A549 (cell line): Measurements from ENCODE around the gene SSH2. TPM values are rescaled to one million over a fixed set of nuclear protein-coding genes. Genes with fewer than 3 reads are reported as not detected.

Experiments used
- ATAC-seq, 2 experiments: fragments of 200-7000 bp in 1 of 2; fragments of >200 bp in 1 of 2; cut with Nextera tagmentation in 1 of 2; cut with Tn5 transposase in 1 of 2; 3 replicates each; pipeline versions ENCODE4 v1.8.0 to v1.9.1; 2018 to 2020; ENCODE audit warnings: mild to moderate bottlenecking in 1 of 2, moderate library complexity in 1 of 2
- CTCF ChIA-PET: fragments of 300-600 bp; sonication (Branson Sonifier 250); formaldehyde crosslinking; extraction: SDS; loops from one replicate; lab custom pipeline; 2021; ENCODE audit warnings: antibody characterized with exemption, inconsistent platforms; lab: Yijun Ruan, JAX
- POLR2A ChIA-PET: fragments of 350-600 bp; formaldehyde crosslinking; extraction: SDS; loops from one replicate; lab custom pipeline; 2021; ENCODE audit warnings: antibody characterized with exemption, inconsistent platforms; lab: Yijun Ruan, JAX
- DNase-seq, 2 experiments: peaks; one replicate each; pipeline versions ENCODE4 v3.0.0 to v3.0.0-alpha.2; 2011 to 2016; ENCODE audit warnings: low read depth in 1 of 2, low spot score in 1 of 2
- FAIRE-seq: peaks from 2 replicates; lab custom pipeline; 2011; peaks lifted over from hg19 to GRCh38; lab: Jason Lieb, UNC
- H3K27ac ChIP-seq, 2 experiments: fragments of >200 bp; sonication (Bioruptor Twin); formaldehyde crosslinking; 3 replicates each; pipeline ENCODE4 v1.5.1; 2016 to 2017
- H3K4me1 ChIP-seq: fragments of >200 bp; sonication (Bioruptor Twin); formaldehyde crosslinking; 3 replicates; pipeline ENCODE4 v1.6.1; 2016
- H3K4me2 ChIP-seq: fragments of >200 bp; sonication (Bioruptor Twin); formaldehyde crosslinking; 3 replicates; pipeline ENCODE4 v1.6.1; 2016
- H3K4me3 ChIP-seq: fragments of >200 bp; sonication (Bioruptor Twin); formaldehyde crosslinking; 3 replicates; pipeline ENCODE4 v1.5.1; 2016
- H3K9me3 ChIP-seq: fragments of >200 bp; sonication (Bioruptor Twin); formaldehyde crosslinking; 3 replicates; pipeline ENCODE4 v1.6.1; 2016
- BHLHE40 ChIP-seq: IDR thresholded peaks from 2 replicates; pipeline ENCODE4 v1.6.1; 2012; ENCODE audit warnings: low read depth, low read length, inconsistent platforms
- CBX8 ChIP-seq: fragments of 200-600 bp; sonication (generic); IDR thresholded peaks from 2 replicates; pipeline ENCODE4 v1.6.1; 2016
- CEBPB ChIP-seq, 2 experiments: fragments of >200 bp in 1 of 2; sonication (Bioruptor Twin) in 1 of 2; formaldehyde crosslinking in 1 of 2; IDR thresholded peaks; 2 replicates each; pipeline ENCODE4 v1.6.1; 2012 to 2016
- CHD2 ChIP-seq: fragments of 150-350 bp; IDR thresholded peaks from 2 replicates; pipeline ENCODE4 v1.6.1; 2014; ENCODE audit warnings: low read length; ENCODE audit not compliant: partially characterized antibody
- CHD4 ChIP-seq: fragments of 200-600 bp; sonication (generic); IDR thresholded peaks from 2 replicates; pipeline ENCODE4 v1.6.1; 2016; ENCODE audit warnings: antibody characterized with exemption, mild to moderate bottlenecking, borderline replicate concordance
- E2F6 ChIP-seq: IDR thresholded peaks from 2 replicates; pipeline ENCODE4 v1.6.1; 2012; ENCODE audit warnings: low read depth, borderline replicate concordance
- EHF ChIP-seq: fragments of 250-450 bp; sonication (Bioruptor Pico); IDR thresholded peaks from 2 replicates; pipeline ENCODE4 v1.5.0; 2020; ENCODE audit warnings: mild to moderate bottlenecking
- EHMT2 ChIP-seq: fragments of 200-600 bp; sonication (generic); IDR thresholded peaks from 2 replicates; pipeline ENCODE4 v1.6.1; 2016; ENCODE audit warnings: antibody characterized with exemption, low read depth, mild to moderate bottlenecking, moderate library complexity
- FOXS1 ChIP-seq: fragments of 250-450 bp; sonication (Bioruptor Pico); IDR thresholded peaks from 2 replicates; pipeline ENCODE4 v1.5.0; 2020; ENCODE audit warnings: mild to moderate bottlenecking, moderate library complexity
- HDAC2 ChIP-seq: fragments of 200-600 bp; sonication (generic); IDR thresholded peaks from 2 replicates; pipeline ENCODE4 v1.6.1; 2016
- JUNB ChIP-seq: fragments of >200 bp; sonication (Bioruptor Twin); formaldehyde crosslinking; IDR thresholded peaks from 2 replicates; pipeline ENCODE4 v1.6.1; 2016
- KDM1A ChIP-seq: fragments of 200-600 bp; sonication (generic); IDR thresholded peaks from 2 replicates; pipeline ENCODE4 v1.6.1; 2016; ENCODE audit warnings: low read depth, mild to moderate bottlenecking
- MAFK ChIP-seq: fragments of 450-650 bp; IDR thresholded peaks from 2 replicates; pipeline ENCODE4 v1.6.1; 2014; ENCODE audit not compliant: partially characterized antibody
- MYC ChIP-seq: IDR thresholded peaks from 2 replicates; pipeline ENCODE4 v1.6.1; 2012; ENCODE audit warnings: mild to moderate bottlenecking, inconsistent platforms, low read length, improper control_type of control experiment, borderline replicate concordance
- RARB ChIP-seq: fragments of 250-450 bp; sonication (Bioruptor Pico); IDR thresholded peaks from 2 replicates; pipeline ENCODE4 v1.8.0; 2021; ENCODE audit warnings: mild to moderate bottlenecking, moderate library complexity
- REST ChIP-seq: fragments of 200-600 bp; sonication (generic); IDR thresholded peaks from 2 replicates; pipeline ENCODE4 v1.6.1; 2016; ENCODE audit warnings: antibody characterized with exemption, mild to moderate bottlenecking, moderate library complexity
- RFX5 ChIP-seq: fragments of 450-650 bp; IDR thresholded peaks from 2 replicates; pipeline ENCODE4 v1.7.1; 2014; ENCODE audit warnings: antibody characterized with exemption, mild to moderate bottlenecking, moderate library complexity
- RNF2 ChIP-seq: fragments of 200-600 bp; sonication (generic); IDR thresholded peaks from 2 replicates; pipeline ENCODE4 v1.6.1; 2016; ENCODE audit warnings: low read depth, mild to moderate bottlenecking, antibody characterized with exemption, moderate library complexity, borderline replicate concordance
- SREBF2 ChIP-seq: fragments of 450-650 bp; IDR thresholded peaks from 2 replicates; pipeline ENCODE4 v1.6.1; 2014; ENCODE audit warnings: mild to moderate bottlenecking, moderate library complexity
- USF2 ChIP-seq: fragments of 450-650 bp; IDR thresholded peaks from 2 replicates; pipeline ENCODE4 v1.6.1; 2014; ENCODE audit warnings: antibody characterized with exemption
- ZC3H11A ChIP-seq: fragments of 450-650 bp; IDR thresholded peaks from 2 replicates; pipeline ENCODE4 v1.6.1; 2014; ENCODE audit warnings: antibody characterized with exemption, mild to moderate bottlenecking
- ZNF302 ChIP-seq: fragments of 250-450 bp; sonication (Bioruptor Pico); IDR thresholded peaks from 2 replicates; pipeline ENCODE4 v1.9.0; 2021; ENCODE audit warnings: inconsistent platforms, mild to moderate bottlenecking, moderate library complexity
- ZSCAN20 ChIP-seq: fragments of 250-450 bp; sonication (Bioruptor Pico); IDR thresholded peaks from 2 replicates; pipeline ENCODE4 v1.8.0; 2022; ENCODE audit warnings: mild to moderate bottlenecking, moderate library complexity
- WGBS: methylation state at CpG from one replicate; pipeline ENCODE4 v1.1.6; 2017; ENCODE audit errors: missing lambda C conversion rate; 5-methylcytosine and 5-hydroxymethylcytosine counted together
- polyA plus RNA-seq, 4 experiments: library from polyadenylated mRNA; depleted of rRNA in 3 of 4; stranded (reverse); fragments of >200 nt; fragmentation: RNase III in 1 of 4; extraction: RNeasy Plus Mini Kit Qiagen cat#74134 plus additional on column Dnase treatment in 1 of 4; gene quantifications; 2 replicates in 3 of 4; 3 replicates in 1 of 4; pipeline ENCODE4 v1.2.3, GENCODE V29; 2011 to 2017
- TF ChIP-seq, protein P1 (sequence below): fragments of >200 bp; sonication (Bioruptor Twin); formaldehyde crosslinking; IDR thresholded peaks from 2 replicates; pipeline ENCODE4 v1.6.1; 2016
- TF ChIP-seq, protein P2 (sequence below): fragments of 150-350 bp; IDR thresholded peaks from 2 replicates; pipeline ENCODE4 v1.6.1; 2014; ENCODE audit warnings: low read depth, mild to moderate bottlenecking, low read length
- TF ChIP-seq, protein P3 (sequence below): fragments of 250-450 bp; sonication (Bioruptor Pico); IDR thresholded peaks from 2 replicates; pipeline ENCODE4 v1.5.0; 2021; ENCODE audit warnings: mild to moderate bottlenecking, moderate library complexity, borderline replicate concordance

Gene SSH2
- polyA plus RNA-seq, 2 of the 4 experiments (the other 2 are of a cell fraction): 20.7 to 24.5 TPM

DNA sequence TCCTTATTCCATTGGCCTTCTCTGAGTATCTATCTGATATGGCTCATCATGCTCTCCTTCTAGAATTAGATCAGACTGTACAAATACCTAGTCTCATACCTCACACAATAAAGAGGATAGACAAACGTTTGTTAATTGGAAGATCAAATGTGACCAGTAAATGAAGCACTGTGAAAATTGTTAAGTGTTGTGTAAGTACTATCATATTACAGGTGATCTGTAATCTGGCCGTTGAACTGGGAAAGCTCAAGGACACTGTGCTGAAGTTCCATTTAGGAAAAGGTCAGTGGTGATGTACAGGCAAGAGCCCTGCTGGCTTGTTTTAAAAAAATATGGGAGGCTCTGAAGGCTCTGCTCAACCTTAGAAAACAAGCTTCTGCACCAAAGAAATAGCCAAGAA, 268.8 kb downstream of the SSH2 start:
- Histone ChIP-seq H3K9me3 (no peaks in the 10 kb centered on the region), H3K4me1 (peaks cover 30% of the 10 kb centered on the region), H3K27ac (no peak overlapping the region), H3K4me3 (no peak overlapping the region), H3K4me2 (no peak overlapping the region)
- ATAC-seq: no peak
- WGBS: 47% methylated on average over 2 of the region's 2 CpGs
- CTCF ChIA-PET: interaction anchor here (1.6 to 9.1 kb wide), 2 partner anchors 20 to 48 kb away, joined by 3 to 91 read pairs; no protein-coding TSS in a partner anchor
- TF ChIP-seq RFX5: no peak
- no peak for DNase-seq
- POLR2A ChIA-PET: no interaction called here
- FAIRE-seq: peak; percentile 76

GRCh38 chr17:29659155-29659554, 270.9 kb downstream of the SSH2 start:
- Histone ChIP-seq H3K9me3 (no peaks in the 10 kb centered on the region), H3K4me1 (peaks cover 17% of the 10 kb centered on the region), H3K27ac (no peak overlapping the region), H3K4me2 (no peak overlapping the region), H3K4me3 (no peak overlapping the region)
- DNase-seq: no peak
- TF ChIP-seq CEBPB (IDR thresholded peaks at IDR 0.05) (no peak), CHD4 (no peak), CHD2 (no peak), ZNF302 (CRISPR knock-in tag) (no peak), RARB (CRISPR knock-in tag) (no peak), RNF2 (no peak), EHMT2 (no peak), ZC3H11A (no peak), SREBF2 (no peak), USF2 (no peak), ZSCAN20 (no peak), MYC (no peak), EHF (no peak), KDM1A (no peak), MAFK (no peak), FOXS1 (CRISPR knock-in tag) (no peak)
- TF ChIP-seq, protein P1, sequence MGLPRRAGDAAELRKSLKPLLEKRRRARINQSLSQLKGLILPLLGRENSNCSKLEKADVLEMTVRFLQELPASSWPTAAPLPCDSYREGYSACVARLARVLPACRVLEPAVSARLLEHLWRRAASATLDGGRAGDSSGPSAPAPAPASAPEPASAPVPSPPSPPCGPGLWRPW: no peak
- TF ChIP-seq, protein P2, sequence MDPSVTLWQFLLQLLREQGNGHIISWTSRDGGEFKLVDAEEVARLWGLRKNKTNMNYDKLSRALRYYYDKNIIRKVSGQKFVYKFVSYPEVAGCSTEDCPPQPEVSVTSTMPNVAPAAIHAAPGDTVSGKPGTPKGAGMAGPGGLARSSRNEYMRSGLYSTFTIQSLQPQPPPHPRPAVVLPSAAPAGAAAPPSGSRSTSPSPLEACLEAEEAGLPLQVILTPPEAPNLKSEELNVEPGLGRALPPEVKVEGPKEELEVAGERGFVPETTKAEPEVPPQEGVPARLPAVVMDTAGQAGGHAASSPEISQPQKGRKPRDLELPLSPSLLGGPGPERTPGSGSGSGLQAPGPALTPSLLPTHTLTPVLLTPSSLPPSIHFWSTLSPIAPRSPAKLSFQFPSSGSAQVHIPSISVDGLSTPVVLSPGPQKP: no peak
- CTCF ChIA-PET: interaction anchor here (1.5 to 9.1 kb wide), 3 partner anchors 8 to 434 kb away, joined by 6 to 91 read pairs (median 7); no protein-coding TSS in a partner anchor
- ATAC-seq: no peak
- 90% methylated on average over 2 of the region's 2 CpGs for WGBS
- POLR2A ChIA-PET: no interaction called here
- peak; percentile 73 for FAIRE-seq

- TF ChIP-seq BHLHE40 (no peak), HDAC2 (no peak), E2F6 (no peak), JUNB (no peak), CHD4 (no peak), REST (no peak), CBX8 (no peak), EHMT2 (no peak)
- TF ChIP-seq, protein P3, sequence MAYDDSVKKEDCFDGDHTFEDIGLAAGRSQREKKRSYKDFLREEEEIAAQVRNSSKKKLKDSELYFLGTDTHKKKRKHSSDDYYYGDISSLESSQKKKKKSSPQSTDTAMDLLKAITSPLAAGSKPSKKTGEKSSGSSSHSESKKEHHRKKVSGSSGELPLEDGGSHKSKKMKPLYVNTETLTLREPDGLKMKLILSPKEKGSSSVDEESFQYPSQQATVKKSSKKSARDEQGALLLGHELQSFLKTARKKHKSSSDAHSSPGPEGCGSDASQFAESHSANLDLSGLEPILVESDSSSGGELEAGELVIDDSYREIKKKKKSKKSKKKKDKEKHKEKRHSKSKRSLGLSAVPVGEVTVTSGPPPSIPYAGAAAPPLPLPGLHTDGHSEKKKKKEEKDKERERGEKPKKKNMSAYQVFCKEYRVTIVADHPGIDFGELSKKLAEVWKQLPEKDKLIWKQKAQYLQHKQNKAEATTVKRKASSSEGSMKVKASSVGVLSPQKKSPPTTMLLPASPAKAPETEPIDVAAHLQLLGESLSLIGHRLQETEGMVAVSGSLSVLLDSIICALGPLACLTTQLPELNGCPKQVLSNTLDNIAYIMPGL: no peak
- no peak for ATAC-seq
- FAIRE-seq: no peak
- Histone ChIP-seq H3K27ac (no peak overlapping the region), H3K4me1 (no peaks in the 10 kb centered on the region), H3K4me2 (no peak overlapping the region), H3K4me3 (no peak overlapping the region), H3K9me3 (no peaks in the 10 kb centered on the region)
- no peak for DNase-seq
- CTCF ChIA-PET: interaction anchor here (0.6 to 9.1 kb wide), 5 partner anchors 14 to 276 kb away, joined by 3 to 91 read pairs (median 15); partner anchors contain the start of gene SSH2
- WGBS: 92% methylated on average over 6 of the region's 6 CpGs
- POLR2A ChIA-PET: no interaction called here
Observed at GRCh38 chr17:29655323-29655722, 274.7 kb downstream of the SSH2 start.
